Measurements from ENCODE around the gene TTPAL. TPM values are rescaled to one million over a fixed set of nuclear protein-coding genes. Genes with fewer than 3 reads are reported as not detected.

TTPAL gene
- total and polyA plus RNA-seq, 2 of the 4 experiments (the other 2 are of a cell fraction), result 8.2 to 18.1 TPM

GRCh38 chr20:44533928-44534327 lies 58.3 kb downstream of the TTPAL start:
- TF ChIP-seq NFE2L2 (IDR thresholded peaks at IDR 0.05; ENCODE audit: low read depth, low read length) (no peak), FOS (IDR thresholded peaks at IDR 0.05; ENCODE audit: low read depth, low read length) (no peak), USF2 (IDR thresholded peaks at IDR 0.05; ENCODE audit: low read depth, low read length) (no peak), MAZ (IDR thresholded peaks at IDR 0.05; ENCODE audit: borderline replicate concordance, low read depth, low read length) (no peak), RCOR1 (IDR thresholded peaks at IDR 0.05; ENCODE audit: insufficient replicate concordance, low read length) (no peak), MXI1 (IDR thresholded peaks at IDR 0.05; ENCODE audit: borderline replicate concordance, low read depth, low read length) (no peak), SMC3 (IDR thresholded peaks at IDR 0.05; ENCODE audit: low read depth, low read length) (no peak), BHLHE40 (IDR thresholded peaks at IDR 0.05; ENCODE audit: low read depth, low read length) (no peak), RFX5 (IDR thresholded peaks at IDR 0.05; ENCODE audit: low read depth, low read length) (no peak)
- H3K56ac ChIP-seq (ENCODE audit: extremely low read depth, insufficient read depth, low read length), result no peak overlapping the region
- H3K36me3 ChIP-seq (ENCODE audit: control insufficient read depth, insufficient read depth, low read length), result no peaks in the 10 kb centered on the region
- H3K4me2 ChIP-seq (ENCODE audit: low read depth, low read length), result no peak overlapping the region
- ChIA-PET CTCF (interaction anchor here (0.5 to 0.7 kb wide), 2 partner anchors 17 to 49 kb away, joined by 5 to 6 read pairs; no protein-coding TSS in a partner anchor), POLR2A (ENCODE audit: unreplicated experiment) (no interaction called here)
- H2BK120ac ChIP-seq (ENCODE audit: low read depth, low read length), result no peak overlapping the region
- dilution Hi-C loops (cut with HindIII; ENCODE audit: low sequenced_read_pairs, unreplicated experiment) (no loop called here), in situ Hi-C loops (cut with MboI; ENCODE audit: low sequenced_read_pairs) (loop anchor here (10.0 kb wide), 1 partner anchor 71 kb away; no protein-coding TSS in a partner anchor), intact Hi-C loops (cut with micrococcal nuclease) (loop anchor here (5.0 kb wide), 2 partner anchors 38 to 198 kb away; no protein-coding TSS in a partner anchor)
- H3K4me1 ChIP-seq (ENCODE audit: control insufficient read depth, insufficient read depth, low read length), result peaks cover 3% of the 10 kb centered on the region
- H4K91ac ChIP-seq (ENCODE audit: insufficient read depth, low read depth, low read length), result no peak overlapping the region
- no peaks in the 10 kb centered on the region for H3K27me3 ChIP-seq (ENCODE audit: control insufficient read depth, insufficient read depth, low read length)
- H2BK5ac ChIP-seq (ENCODE audit: low read depth, low read length, poor library complexity, severe bottlenecking), result no peak overlapping the region
- no peak overlapping the region for H2BK20ac ChIP-seq (ENCODE audit: low read depth, low read length)
- no peak overlapping the region for H2AK9ac ChIP-seq (replicated peaks; ENCODE audit: low read depth, low read length, poor library complexity)
- H3K23ac ChIP-seq (ENCODE audit: low read depth, low read length), result no peak overlapping the region
- no peak overlapping the region for H3K18ac ChIP-seq (ENCODE audit: low read depth, low read length)
- H3K79me1 ChIP-seq (ENCODE audit: low read depth in 1 of 2, low read length in 2 of 2), result peaks cover 15 to 21% of the 10 kb centered on the region in 2 experiments
- H3K4me3 ChIP-seq (ENCODE audit: insufficient read depth, low read depth, low read length), result no peak overlapping the region
- H3K9me1 ChIP-seq (ENCODE audit: insufficient read depth, low read length), result 0 out of 2 replicates have a peak, but pooled peaks cover 6% of the 10 kb centered on the region
- H3K27ac ChIP-seq (ENCODE audit: insufficient read depth, low read length), result no peak overlapping the region
- no peak overlapping the region for H3K14ac ChIP-seq (replicated peaks; ENCODE audit: low read depth, low read length)
- 70% methylated on average over 2 of the region's 4 CpGs; no CpG with 5 or more reads in 1 of the 2 experiments for WGBS, 2 experiments (ENCODE audit: extremely low coverage in 2 of 2, insufficient read length in 1 of 2)
- no peak overlapping the region for H4K8ac ChIP-seq (ENCODE audit: low read depth in 2 of 2, low read length in 2 of 2)
- no peaks in the 10 kb centered on the region for H4K20me1 ChIP-seq (ENCODE audit: insufficient read depth, low read length)
- BruUV-seq (replicated peaks), result no TSS peak
- DNase-seq (no peak), ATAC-seq (ENCODE audit: low read depth) (no peak)
- no peak overlapping the region for H2AK5ac ChIP-seq (ENCODE audit: low read depth, low read length)
- no peak overlapping the region for H2AFZ ChIP-seq (replicated peaks; ENCODE audit: low read length, poor library complexity)
- H3K9ac ChIP-seq (ENCODE audit: low read depth, low read length), result no peak overlapping the region
- H3K9me3 ChIP-seq (ENCODE audit: control insufficient read depth, insufficient read depth, low read length), result no peaks in the 10 kb centered on the region
- H4K5ac ChIP-seq (ENCODE audit: low read depth, low read length), result no peak overlapping the region
- no peak overlapping the region for H3K4ac ChIP-seq (ENCODE audit: low read depth, low read length)
- H2BK15ac ChIP-seq (ENCODE audit: low read depth, low read length), result no peak overlapping the region

Data from IMR-90 (cell line).